ENCODE measurements around the gene RNF141.

The RNF141 gene

DNA sequence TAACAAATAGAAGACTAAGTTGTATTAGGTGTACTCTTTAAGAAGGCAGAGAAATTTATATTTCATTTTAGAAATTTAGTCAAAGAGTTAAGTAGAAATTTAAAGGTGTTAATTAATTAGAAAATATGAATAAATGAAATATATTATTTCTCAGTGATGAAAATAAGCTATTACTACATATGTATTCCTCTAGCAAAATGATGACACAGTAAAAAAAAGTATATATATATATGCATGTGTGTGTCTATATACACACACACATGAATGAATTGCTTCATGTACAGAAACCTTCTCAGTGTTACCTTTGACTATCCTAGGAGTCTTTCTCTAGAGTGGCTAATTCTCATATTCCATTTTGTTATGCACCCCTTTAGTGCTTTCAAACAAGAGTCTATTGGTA, 7.7 kb downstream of the RNF141 start:
- Histone ChIP-seq H2BK12ac (ENCODE audit: low read length in 2 of 2) (no peak overlapping the region), H3K9me3 (ENCODE audit: control insufficient read depth, low read length) (no peaks in the 10 kb centered on the region), H3K18ac (ENCODE audit: low read depth in 1 of 2, low read length in 2 of 2) (no peak overlapping the region), H2AFZ (ENCODE audit: low read depth, low read length) (no peak overlapping the region), H3K4ac (ENCODE audit: low read depth in 1 of 2, low read length in 2 of 2) (no peak overlapping the region), H3K36me3 (ENCODE audit: control insufficient read depth in 1 of 2, insufficient read depth in 2 of 2, low read depth in 1 of 2, low read length in 2 of 2) (peaks cover 0 to 55% of the 10 kb centered on the region in 2 experiments), H3K4me1 (ENCODE audit: control insufficient read depth, insufficient read depth, low read depth, low read length) (no peaks in the 10 kb centered on the region), H3K27ac (ENCODE audit: low read length, poor library complexity, severe bottlenecking) (no peak overlapping the region), H2BK5ac (ENCODE audit: low read depth, low read length, poor library complexity, severe bottlenecking) (no peak overlapping the region), H2BK120ac (ENCODE audit: low read depth, low read length) (no peak overlapping the region), H3K27me3 (ENCODE audit: control insufficient read depth in 1 of 2, insufficient read depth in 1 of 2, low read length in 2 of 2) (no peaks in the 10 kb centered on the region), H4K8ac (ENCODE audit: low read length) (no peak overlapping the region), H2AK5ac (ENCODE audit: low read length, severe bottlenecking) (no peak overlapping the region), H3K9ac (ENCODE audit: low read length) (no peak overlapping the region), H3K79me1 (replicated peaks; ENCODE audit: low read length, poor library complexity, severe bottlenecking) (peaks cover 12% of the 10 kb centered on the region), H2BK15ac (ENCODE audit: low read depth, poor library complexity, severe bottlenecking) (no peak overlapping the region), H3K23ac (ENCODE audit: low read length in 2 of 2) (no peak overlapping the region), H4K91ac (ENCODE audit: low read length) (no peak overlapping the region), H3K14ac (ENCODE audit: low read length in 2 of 2) (no peak overlapping the region), H3K4me3 (ENCODE audit: insufficient read depth in 1 of 2, low read depth in 1 of 2, low read length in 2 of 2) (no peak overlapping the region), H3K4me2 (ENCODE audit: low read length, poor library complexity, severe bottlenecking) (no peak overlapping the region)
- DNase-seq, result no peak

GRCh38 chr11:10532526-10532925, 8.5 kb downstream of the RNF141 start:
- Histone ChIP-seq H3K36me3 (ENCODE audit: control insufficient read depth in 1 of 2, insufficient read depth in 2 of 2, low read depth in 1 of 2, low read length in 2 of 2) (peaks cover 0 to 58% of the 10 kb centered on the region in 2 experiments), H4K91ac (ENCODE audit: low read length) (no peak overlapping the region), H3K27ac (ENCODE audit: low read length, poor library complexity, severe bottlenecking) (no peak overlapping the region), H2BK12ac (ENCODE audit: low read length in 2 of 2) (no peak overlapping the region), H3K23ac (ENCODE audit: low read length in 2 of 2) (no peak overlapping the region), H2BK120ac (ENCODE audit: low read depth, low read length) (no peak overlapping the region), H3K9ac (ENCODE audit: low read length) (no peak overlapping the region), H3K4ac (ENCODE audit: low read depth in 1 of 2, low read length in 2 of 2) (no peak overlapping the region), H3K18ac (ENCODE audit: low read depth in 1 of 2, low read length in 2 of 2) (no peak overlapping the region), H3K4me2 (ENCODE audit: low read length, poor library complexity, severe bottlenecking) (no peak overlapping the region), H2AK5ac (ENCODE audit: low read length, severe bottlenecking) (no peak overlapping the region), H2BK5ac (ENCODE audit: low read depth, low read length, poor library complexity, severe bottlenecking) (no peak overlapping the region), H4K8ac (ENCODE audit: low read length) (no peak overlapping the region), H3K9me3 (ENCODE audit: control insufficient read depth, low read length) (no peaks in the 10 kb centered on the region), H3K4me1 (ENCODE audit: control insufficient read depth, insufficient read depth, low read depth, low read length) (no peaks in the 10 kb centered on the region), H3K79me1 (replicated peaks; ENCODE audit: low read length, poor library complexity, severe bottlenecking) (peaks cover 10% of the 10 kb centered on the region), H2AFZ (ENCODE audit: low read depth, low read length) (no peak overlapping the region), H3K14ac (ENCODE audit: low read length in 2 of 2) (no peak overlapping the region), H3K27me3 (ENCODE audit: control insufficient read depth in 1 of 2, insufficient read depth in 1 of 2, low read length in 2 of 2) (no peaks in the 10 kb centered on the region), H3K4me3 (ENCODE audit: insufficient read depth in 1 of 2, low read depth in 1 of 2, low read length in 2 of 2) (no peak overlapping the region), H2BK15ac (ENCODE audit: low read depth, poor library complexity, severe bottlenecking) (no peak overlapping the region)
- no peak for DNase-seq
- 96% methylated on average over 1 of the region's 2 CpGs for WGBS

GRCh38 chr11:10529279-10529678, 11.7 kb downstream of the RNF141 start:
- Histone ChIP-seq H2AK5ac (ENCODE audit: low read length, severe bottlenecking) (no peak overlapping the region), H3K9me3 (ENCODE audit: control insufficient read depth, low read length) (no peaks in the 10 kb centered on the region)
- peak; percentile 11 for DNase-seq

GRCh38 chr11:10528121-10528520, 12.9 kb downstream of the RNF141 start:
- no peak overlapping the region for H3K4ac ChIP-seq (ENCODE audit: low read depth in 1 of 2, low read length in 2 of 2)
- H3K27ac ChIP-seq (ENCODE audit: low read length, poor library complexity, severe bottlenecking), result no peak overlapping the region
- H2BK120ac ChIP-seq (ENCODE audit: low read depth, low read length), result no peak overlapping the region
- H3K4me2 ChIP-seq (ENCODE audit: low read length, poor library complexity, severe bottlenecking), result no peak overlapping the region
- no peak overlapping the region for H3K23ac ChIP-seq (ENCODE audit: low read length in 2 of 2)
- H3K4me3 ChIP-seq (ENCODE audit: insufficient read depth in 1 of 2, low read depth in 1 of 2, low read length in 2 of 2), result no peak overlapping the region
- H3K36me3 ChIP-seq (ENCODE audit: control insufficient read depth in 1 of 2, insufficient read depth in 2 of 2, low read depth in 1 of 2, low read length in 2 of 2), result peaks cover 0 to 85% of the 10 kb centered on the region in 2 experiments
- H4K91ac ChIP-seq (ENCODE audit: low read length), result no peak overlapping the region
- no peak overlapping the region for H2AFZ ChIP-seq (ENCODE audit: low read depth, low read length)
- H2BK5ac ChIP-seq (ENCODE audit: low read depth, low read length, poor library complexity, severe bottlenecking), result no peak overlapping the region
- H3K18ac ChIP-seq (ENCODE audit: low read depth in 1 of 2, low read length in 2 of 2), result no peak overlapping the region
- H2AK5ac ChIP-seq (ENCODE audit: low read length, severe bottlenecking), result no peak overlapping the region
- H4K8ac ChIP-seq (ENCODE audit: low read length), result no peak overlapping the region
- no peaks in the 10 kb centered on the region for H3K27me3 ChIP-seq (ENCODE audit: control insufficient read depth in 1 of 2, insufficient read depth in 1 of 2, low read length in 2 of 2)
- no peak overlapping the region for H2BK15ac ChIP-seq (ENCODE audit: low read depth, poor library complexity, severe bottlenecking)
- no peaks in the 10 kb centered on the region for H3K4me1 ChIP-seq (ENCODE audit: control insufficient read depth, insufficient read depth, low read depth, low read length)
- H3K14ac ChIP-seq (ENCODE audit: low read length in 2 of 2), result no peak overlapping the region
- no peak overlapping the region for H2BK12ac ChIP-seq (ENCODE audit: low read length in 2 of 2)
- no peak for DNase-seq
- H3K9ac ChIP-seq (ENCODE audit: low read length), result peak overlapping the region; percentile 37
- no peaks in the 10 kb centered on the region for H3K9me3 ChIP-seq (ENCODE audit: control insufficient read depth, low read length)
- peaks cover 4% of the 10 kb centered on the region for H3K79me1 ChIP-seq (replicated peaks; ENCODE audit: low read length, poor library complexity, severe bottlenecking)

More at GRCh38 chr11:10529279-10529678, 11.7 kb downstream of the RNF141 start:
- peaks cover 0 to 85% of the 10 kb centered on the region in 2 experiments for H3K36me3 ChIP-seq (ENCODE audit: control insufficient read depth in 1 of 2, insufficient read depth in 2 of 2, low read depth in 1 of 2, low read length in 2 of 2)
- no peak overlapping the region for H3K18ac ChIP-seq (ENCODE audit: low read depth in 1 of 2, low read length in 2 of 2)
- no peak overlapping the region for H4K8ac ChIP-seq (ENCODE audit: low read length)
- no peak overlapping the region for H2BK5ac ChIP-seq (ENCODE audit: low read depth, low read length, poor library complexity, severe bottlenecking)
- peaks cover 4% of the 10 kb centered on the region for H3K79me1 ChIP-seq (replicated peaks; ENCODE audit: low read length, poor library complexity, severe bottlenecking)
- no peak overlapping the region for H3K23ac ChIP-seq (ENCODE audit: low read length in 2 of 2)
- no peak overlapping the region for H2AFZ ChIP-seq (ENCODE audit: low read depth, low read length)
- no peak overlapping the region for H3K4me2 ChIP-seq (ENCODE audit: low read length, poor library complexity, severe bottlenecking)
- no peak overlapping the region for H2BK15ac ChIP-seq (ENCODE audit: low read depth, poor library complexity, severe bottlenecking)
- no peak overlapping the region for H3K4ac ChIP-seq (ENCODE audit: low read depth in 1 of 2, low read length in 2 of 2)
- no peak overlapping the region for H3K4me3 ChIP-seq (ENCODE audit: insufficient read depth in 1 of 2, low read depth in 1 of 2, low read length in 2 of 2)
- no peaks in the 10 kb centered on the region for H3K27me3 ChIP-seq (ENCODE audit: control insufficient read depth in 1 of 2, insufficient read depth in 1 of 2, low read length in 2 of 2)
- no peak overlapping the region for H4K91ac ChIP-seq (ENCODE audit: low read length)
- WGBS, result 96% methylated on average over 2 of the region's 2 CpGs
- peak overlapping the region; percentile 45 for H3K27ac ChIP-seq (ENCODE audit: low read length, poor library complexity, severe bottlenecking)
- no peaks in the 10 kb centered on the region for H3K4me1 ChIP-seq (ENCODE audit: control insufficient read depth, insufficient read depth, low read depth, low read length)
- peak overlapping the region; percentile 36 for H3K9ac ChIP-seq (ENCODE audit: low read length)
- no peak overlapping the region for H2BK120ac ChIP-seq (ENCODE audit: low read depth, low read length)
- H3K14ac ChIP-seq (ENCODE audit: low read length in 2 of 2), result no peak overlapping the region
- H2BK12ac ChIP-seq (ENCODE audit: low read length in 2 of 2), result no peak overlapping the region

Measured in mesenchymal stem cell (in vitro differentiated cells and primary cell).